Fibroblast of lung (primary cell): ENCODE data around the gene KIF26B. TPM values are rescaled to one million over a fixed set of nuclear protein-coding genes. Genes with fewer than 3 reads are reported as not detected.

Experiments
- DNase-seq, 2 donors: peaks; one replicate each; pipeline versions ENCODE4 v3.0.0 to v3.0.0-alpha.2; 2010; ENCODE audit warnings: low read depth in 2 of 2
- H2AFZ ChIP-seq: 2 replicates; pipeline ENCODE4 v1.5.1; 2012; ENCODE audit warnings: low read length, control low read depth, inconsistent platforms
- H3K27ac ChIP-seq: 2 replicates; pipeline ENCODE4 v1.5.1; 2011; ENCODE audit warnings: low read length, control low read depth; ENCODE audit not compliant: insufficient read depth
- H3K27me3 ChIP-seq: 2 replicates; pipeline ENCODE4 v1.5.1; 2011; ENCODE audit warnings: mild to moderate bottlenecking, low read length; ENCODE audit not compliant: control insufficient read depth, insufficient read depth
- H3K36me3 ChIP-seq: 2 replicates; pipeline ENCODE4 v1.5.1; 2011; ENCODE audit warnings: low read length; ENCODE audit not compliant: control insufficient read depth, insufficient read depth
- H3K4me1 ChIP-seq: 2 replicates; pipeline ENCODE4 v1.5.1; 2011; ENCODE audit warnings: low read length; ENCODE audit not compliant: control insufficient read depth, insufficient read depth; ENCODE audit errors: extremely low read depth
- H3K4me2 ChIP-seq: 2 replicates; pipeline ENCODE4 v1.5.1; 2011; ENCODE audit warnings: low read length, control low read depth; ENCODE audit not compliant: insufficient read depth; ENCODE audit errors: extremely low read depth
- H3K4me3 ChIP-seq, 4 experiments: fragments of 200-600 bp in 1 of 4; sonication (generic) in 1 of 4; replicated peaks in 1 of 4; 2 replicates each; pipeline ENCODE4 v1.5.1; 2011 to 2016; ENCODE audit warnings: low read length in 4 of 4, low read depth in 3 of 4, mild to moderate bottlenecking in 3 of 4, control low read depth in 2 of 4, inconsistent platforms in 1 of 4, mixed read lengths in 1 of 4; ENCODE audit not compliant: insufficient read depth in 1 of 4; ENCODE audit errors: control extremely low read depth in 1 of 4
- H3K79me2 ChIP-seq: 2 replicates; pipeline ENCODE4 v1.5.1; 2012; ENCODE audit warnings: mild to moderate bottlenecking, low read length, inconsistent platforms; ENCODE audit not compliant: control insufficient read depth, insufficient read depth
- H3K9ac ChIP-seq: 2 replicates; pipeline ENCODE4 v1.5.1; 2011; ENCODE audit warnings: mild to moderate bottlenecking, low read length, control low read depth; ENCODE audit not compliant: insufficient read depth
- H3K9me3 ChIP-seq: 2 replicates; pipeline ENCODE4 v1.5.1; 2012; ENCODE audit warnings: low read depth, low read length; ENCODE audit not compliant: control insufficient read depth, insufficient read depth
- H4K20me1 ChIP-seq: 2 replicates; pipeline ENCODE4 v1.5.1; 2011; ENCODE audit warnings: low read length; ENCODE audit not compliant: control insufficient read depth, insufficient read depth; ENCODE audit errors: extremely low read depth
- EZH2 ChIP-seq: IDR thresholded peaks from 2 replicates; pipeline ENCODE4 v1.5.1; 2012; ENCODE audit warnings: low read length, control low read depth, mild to moderate bottlenecking; ENCODE audit errors: missing control alignments
- polyA plus RNA-seq, 2 donors: library from polyadenylated mRNA; depleted of rRNA in 1 of 2; stranded (reverse) in 1 of 2; unstranded in 1 of 2; fragments of >200 nt; gene quantifications; 2 replicates each; pipeline ENCODE4 v1.2.1, GENCODE V29; 2011 to 2012; ENCODE audit warnings: missing spikeins in 1 of 2
- total RNA-seq: library from RNA; depleted of rRNA; stranded (reverse); fragments of >200 nt; gene quantifications from 2 replicates; pipeline ENCODE4 v1.2.1, GENCODE V29; 2014
- TF ChIP-seq, protein P1 (sequence below), 2 donors: IDR thresholded peaks in 1 of 2; conservative IDR thresholded peaks in 1 of 2; 1 replicate in 1 of 2; 2 replicates in 1 of 2; pipeline ENCODE4 v1.5.1; 2011 to 2012; ENCODE audit warnings: low read length in 2 of 2, control low read depth in 1 of 2, inconsistent platforms in 1 of 2, low read depth in 1 of 2, mild to moderate bottlenecking in 1 of 2

KIF26B gene
- total and polyA plus RNA-seq, 2 donors (not counting 1 experiment from before 2014, with no cell fraction given): 5.3 to 6.1 TPM

DNA sequence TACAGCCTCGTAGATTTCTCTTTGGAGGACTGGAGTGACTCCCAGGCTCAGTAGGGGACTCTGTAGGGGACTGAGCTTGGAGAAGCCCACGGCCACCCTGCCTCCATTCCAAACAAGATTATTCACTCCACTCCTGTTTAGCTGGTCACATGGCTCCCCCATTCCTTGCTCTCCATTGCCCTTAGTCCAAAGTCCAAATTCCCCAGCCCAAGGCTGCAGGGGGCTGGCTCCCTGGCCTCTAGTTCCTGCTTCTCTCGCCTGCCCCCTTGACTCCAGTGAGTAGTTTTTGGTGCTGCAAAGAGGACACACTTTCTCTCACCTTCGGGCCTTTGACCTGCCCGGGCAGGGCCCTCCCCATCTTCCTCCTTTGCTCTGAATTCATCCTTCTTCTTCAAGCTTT is 403.3 kb downstream of the KIF26B start:
- no peaks in the 10 kb centered on the region for H3K9me3 ChIP-seq
- TF ChIP-seq, protein P1, sequence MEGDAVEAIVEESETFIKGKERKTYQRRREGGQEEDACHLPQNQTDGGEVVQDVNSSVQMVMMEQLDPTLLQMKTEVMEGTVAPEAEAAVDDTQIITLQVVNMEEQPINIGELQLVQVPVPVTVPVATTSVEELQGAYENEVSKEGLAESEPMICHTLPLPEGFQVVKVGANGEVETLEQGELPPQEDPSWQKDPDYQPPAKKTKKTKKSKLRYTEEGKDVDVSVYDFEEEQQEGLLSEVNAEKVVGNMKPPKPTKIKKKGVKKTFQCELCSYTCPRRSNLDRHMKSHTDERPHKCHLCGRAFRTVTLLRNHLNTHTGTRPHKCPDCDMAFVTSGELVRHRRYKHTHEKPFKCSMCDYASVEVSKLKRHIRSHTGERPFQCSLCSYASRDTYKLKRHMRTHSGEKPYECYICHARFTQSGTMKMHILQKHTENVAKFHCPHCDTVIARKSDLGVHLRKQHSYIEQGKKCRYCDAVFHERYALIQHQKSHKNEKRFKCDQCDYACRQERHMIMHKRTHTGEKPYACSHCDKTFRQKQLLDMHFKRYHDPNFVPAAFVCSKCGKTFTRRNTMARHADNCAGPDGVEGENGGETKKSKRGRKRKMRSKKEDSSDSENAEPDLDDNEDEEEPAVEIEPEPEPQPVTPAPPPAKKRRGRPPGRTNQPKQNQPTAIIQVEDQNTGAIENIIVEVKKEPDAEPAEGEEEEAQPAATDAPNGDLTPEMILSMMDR (conservative IDR thresholded peaks at IDR 0.05 in 1 of 2, IDR thresholded peaks at IDR 0.05 in 1 of 2; ENCODE audit: low read depth in 1 of 2, low read length in 2 of 2): no peak
- TF ChIP-seq EZH2: no peak

DNA sequence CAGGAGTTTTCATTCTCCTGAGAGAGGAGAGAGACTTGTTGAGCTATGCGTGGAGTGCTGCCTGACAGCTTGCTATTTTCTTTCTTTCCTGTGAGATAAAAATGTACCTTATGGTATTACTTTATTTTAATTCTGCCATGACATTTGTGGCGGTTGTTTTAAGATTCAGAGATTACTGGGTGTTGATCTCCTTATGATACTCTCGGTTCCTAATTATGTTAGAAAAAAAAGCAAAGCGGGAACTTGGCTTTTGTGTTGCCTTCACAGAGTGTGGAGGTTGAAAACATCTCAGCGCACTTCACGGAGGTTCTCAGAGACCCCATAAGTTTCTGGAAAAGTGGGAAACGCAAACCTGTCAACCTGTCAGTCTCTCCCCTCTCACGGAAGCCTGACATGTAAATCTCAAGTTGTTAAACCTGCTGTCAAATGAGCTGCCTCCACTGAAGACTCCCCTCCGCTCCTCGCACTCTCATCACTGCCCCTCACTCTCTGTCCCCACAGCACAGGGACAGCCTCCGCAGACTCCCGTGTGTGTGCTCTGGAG is 405.6 kb downstream of the KIF26B start:
- Histone ChIP-seq H3K9me3 (no peaks in the 10 kb centered on the region), H3K4me3 (no peak overlapping the region), H3K79me2 (no peaks in the 10 kb centered on the region), H3K9ac (no peak overlapping the region), H3K4me2 (no peak overlapping the region), H3K36me3 (no peaks in the 10 kb centered on the region), H3K27me3 (no peaks in the 10 kb centered on the region), H4K20me1 (no peaks in the 10 kb centered on the region), H3K27ac (no peak overlapping the region), H3K4me1 (no peaks in the 10 kb centered on the region), H2AFZ (no peak overlapping the region)
- no peak for DNase-seq
- no peak for TF ChIP-seq EZH2
- TF ChIP-seq, protein P1 (conservative IDR thresholded peaks at IDR 0.05 in 1 of 2, IDR thresholded peaks at IDR 0.05 in 1 of 2; ENCODE audit: low read depth in 1 of 2, low read length in 2 of 2): no peak

More for the DNA sequence above, 403.3 kb downstream of the KIF26B start:
- Histone ChIP-seq H3K4me3 (no peak overlapping the region), H4K20me1 (no peaks in the 10 kb centered on the region), H3K9ac (no peak overlapping the region), H3K27ac (no peak overlapping the region), H3K4me1 (no peaks in the 10 kb centered on the region), H2AFZ (no peak overlapping the region), H3K27me3 (no peaks in the 10 kb centered on the region), H3K79me2 (no peaks in the 10 kb centered on the region), H3K4me2 (no peak overlapping the region), H3K36me3 (no peaks in the 10 kb centered on the region)
- no peak for DNase-seq

DNA sequence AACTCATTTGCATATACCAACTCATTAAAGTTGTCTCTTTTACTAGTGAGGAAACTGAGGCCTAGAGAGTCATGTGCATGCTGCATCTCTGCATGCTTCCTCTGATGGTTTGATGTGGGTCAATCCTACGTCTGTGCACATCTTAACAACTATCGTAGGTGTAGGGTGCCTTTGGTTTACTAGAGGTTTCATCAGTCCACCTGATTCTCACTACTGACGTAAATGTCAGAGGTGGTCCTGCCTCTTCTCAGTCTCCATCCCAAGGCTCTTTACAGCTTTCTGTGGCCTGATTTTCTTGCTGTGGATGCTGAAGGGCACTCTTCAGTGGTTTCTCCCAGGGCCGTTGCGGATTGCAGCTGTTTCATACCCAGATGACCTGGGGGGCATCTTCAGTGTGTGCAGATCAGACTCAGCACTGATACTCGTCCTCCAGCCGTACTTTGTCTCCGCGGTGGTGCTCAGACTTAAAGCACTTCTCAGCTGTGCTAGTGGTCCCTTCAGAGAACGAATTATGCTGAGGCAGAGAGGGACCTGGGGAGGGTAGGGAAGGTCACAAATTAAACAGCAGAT is 407.0 kb downstream of the KIF26B start:
- Histone ChIP-seq H3K4me1 (no peaks in the 10 kb centered on the region), H3K9ac (no peak overlapping the region), H2AFZ (no peak overlapping the region), H3K4me2 (no peak overlapping the region), H3K27me3 (no peaks in the 10 kb centered on the region), H3K36me3 (no peaks in the 10 kb centered on the region), H4K20me1 (no peaks in the 10 kb centered on the region), H3K9me3 (no peaks in the 10 kb centered on the region), H3K4me3 (no peak overlapping the region), H3K79me2 (no peaks in the 10 kb centered on the region), H3K27ac (no peak overlapping the region)
- no peak for TF ChIP-seq EZH2
- TF ChIP-seq, protein P1 (conservative IDR thresholded peaks at IDR 0.05 in 1 of 2, IDR thresholded peaks at IDR 0.05 in 1 of 2; ENCODE audit: low read depth in 1 of 2, low read length in 2 of 2): no peak
- DNase-seq: no peak
